Stimulated activated naive B cell treated with anti-CD40 and anti-IgM and Interleukin-4, amounts not matched to agents 10 μg/mL and 1 μg/mL and 100 μg/mL, for 72 hours (primary cell): ENCODE results near the gene SPIN1.

Experiments used
- ATAC-seq, 2 donors: fragments of 150-1000 bp; cut with Tn5 transposase; replicated peaks; 2 replicates each; pipeline ENCODE4 v1.10.0; 2021; ENCODE audit warnings: moderate library complexity in 1 of 2
- DNase-seq: peaks from one replicate; pipeline ENCODE4 v3.0.0; 2021
- H3K27ac Mint-ChIP-seq: one replicate; pipeline ENCODE4 v1.8.0; 2022; ENCODE audit warnings: mild to moderate bottlenecking, mixed read lengths
- H3K27me3 Mint-ChIP-seq, 2 donors: one replicate each; pipeline ENCODE4 v1.8.0; 2022; ENCODE audit warnings: mixed read lengths in 2 of 2
- H3K36me3 Mint-ChIP-seq, 2 donors: one replicate each; pipeline ENCODE4 v1.8.0; 2022; ENCODE audit warnings: mixed read lengths in 2 of 2, mild to moderate bottlenecking in 1 of 2
- H3K4me1 Mint-ChIP-seq, 2 donors: one replicate each; pipeline ENCODE4 v1.8.0; 2022; ENCODE audit warnings: mixed read lengths in 2 of 2, mild to moderate bottlenecking in 1 of 2
- H3K4me3 Mint-ChIP-seq, 2 donors: one replicate each; pipeline ENCODE4 v1.8.0; 2022; ENCODE audit warnings: mild to moderate bottlenecking in 2 of 2, mixed read lengths in 2 of 2, moderate library complexity in 1 of 2
- H3K9me3 Mint-ChIP-seq, 2 donors: one replicate each; pipeline ENCODE4 v1.8.0; 2022; ENCODE audit warnings: mixed read lengths in 2 of 2, mild to moderate bottlenecking in 1 of 2

The SPIN1 gene

DNA sequence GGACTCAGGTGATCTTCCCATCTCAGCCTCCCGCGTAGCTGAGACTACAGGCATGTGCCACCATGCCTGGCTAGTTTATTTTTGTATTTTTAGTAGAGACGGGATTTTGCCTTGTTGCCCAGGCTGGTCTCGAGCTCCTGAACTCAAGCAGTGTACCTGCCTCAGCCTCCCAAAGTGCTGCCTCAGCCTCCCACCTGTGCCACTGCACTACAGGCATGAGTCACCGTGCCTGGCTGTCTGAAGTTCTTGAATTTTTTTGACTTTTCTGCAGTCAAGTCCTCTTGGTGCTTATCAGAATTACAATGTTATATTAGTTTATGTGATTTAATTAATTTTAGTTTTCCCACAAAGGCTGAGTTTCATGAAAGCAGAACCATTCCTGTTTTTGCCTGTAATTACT is 9.8 kb downstream of the SPIN1 start:
- DNase-seq (no peak), ATAC-seq (no peak)
- Mint-ChIP-seq H3K9me3 (peaks cover 0 to 2% of the 10 kb centered on the region in 2 donors), H3K4me1 (peaks cover 17 to 25% of the 10 kb centered on the region in 2 donors), H3K4me3 (no peak overlapping the region), H3K27me3 (no peaks in the 10 kb centered on the region), H3K36me3 (peaks cover 10 to 23% of the 10 kb centered on the region in 2 donors), H3K27ac (no peak overlapping the region)

GRCh38 chr9:88399966-88400365 is 11.7 kb downstream of the SPIN1 start:
- ATAC-seq (no peak), DNase-seq (no peak)
- Mint-ChIP-seq H3K4me3 (no peak overlapping the region), H3K4me1 (peaks cover 17 to 35% of the 10 kb centered on the region in 2 donors), H3K9me3 (peaks cover 0 to 2% of the 10 kb centered on the region in 2 donors), H3K27ac (no peak overlapping the region), H3K27me3 (no peaks in the 10 kb centered on the region), H3K36me3 (peaks cover 10 to 23% of the 10 kb centered on the region in 2 donors)

GRCh38 chr9:88403340-88403739 is 15.1 kb downstream of the SPIN1 start:
- ATAC-seq (no peak), DNase-seq (no peak)
- Mint-ChIP-seq H3K4me3 (no peak overlapping the region), H3K27ac (no peak overlapping the region), H3K4me1 (peaks cover 7 to 32% of the 10 kb centered on the region in 2 donors), H3K9me3 (peaks cover 0 to 2% of the 10 kb centered on the region in 2 donors), H3K36me3 (peaks cover 9 to 20% of the 10 kb centered on the region in 2 donors), H3K27me3 (no peaks in the 10 kb centered on the region)

GRCh38 chr9:88406051-88406450 is 17.8 kb downstream of the SPIN1 start:
- H3K27me3 Mint-ChIP-seq = no peaks in the 10 kb centered on the region
- ATAC-seq (no peak), DNase-seq (no peak)
- H3K4me3 Mint-ChIP-seq = no peak overlapping the region
- peaks cover 0 to 2% of the 10 kb centered on the region in 2 donors for H3K9me3 Mint-ChIP-seq
- peaks cover 5 to 39% of the 10 kb centered on the region in 2 donors for H3K4me1 Mint-ChIP-seq
- H3K36me3 Mint-ChIP-seq = peaks cover 11 to 18% of the 10 kb centered on the region in 2 donors
- H3K27ac Mint-ChIP-seq = peak overlapping the region; percentile 3

GRCh38 chr9:88411471-88411870 is 23.2 kb downstream of the SPIN1 start:
- H3K36me3 Mint-ChIP-seq = peaks cover 24 to 37% of the 10 kb centered on the region in 2 donors
- H3K27ac Mint-ChIP-seq = no peak overlapping the region
- ATAC-seq = no peak
- no peaks in the 10 kb centered on the region for H3K27me3 Mint-ChIP-seq
- peaks cover 0 to 4% of the 10 kb centered on the region in 2 donors for H3K9me3 Mint-ChIP-seq
- H3K4me3 Mint-ChIP-seq = no peak overlapping the region
- H3K4me1 Mint-ChIP-seq = peaks cover 5 to 20% of the 10 kb centered on the region in 2 donors
- no peak for DNase-seq

DNA sequence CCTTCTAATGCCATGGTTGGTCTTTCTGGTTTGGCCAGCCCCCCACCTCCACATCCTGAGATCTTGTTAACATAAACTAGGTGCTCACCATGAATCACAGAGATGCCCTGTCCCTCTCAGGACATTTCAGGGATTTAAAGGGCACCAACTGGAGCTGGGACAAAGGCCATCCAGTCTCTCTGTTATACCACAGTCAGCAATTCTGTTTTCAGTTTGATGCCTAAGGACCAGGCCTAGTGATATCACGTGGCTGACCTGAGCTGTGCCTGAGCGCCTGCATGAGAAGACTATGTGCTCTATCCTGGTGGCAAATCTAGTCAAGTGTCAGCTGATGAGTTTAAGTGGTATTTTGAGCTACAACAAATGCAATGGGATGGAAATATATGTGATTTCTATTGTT is 26.1 kb downstream of the SPIN1 start:
- peaks cover 8 to 10% of the 10 kb centered on the region in 2 donors for H3K9me3 Mint-ChIP-seq
- no peak for DNase-seq
- H3K27ac Mint-ChIP-seq = no peak overlapping the region
- ATAC-seq = no peak
- no peaks in the 10 kb centered on the region for H3K27me3 Mint-ChIP-seq
- H3K4me1 Mint-ChIP-seq = peaks cover 7 to 22% of the 10 kb centered on the region in 2 donors
- H3K36me3 Mint-ChIP-seq = peaks cover 50 to 64% of the 10 kb centered on the region in 2 donors
- no peak overlapping the region for H3K4me3 Mint-ChIP-seq

DNA sequence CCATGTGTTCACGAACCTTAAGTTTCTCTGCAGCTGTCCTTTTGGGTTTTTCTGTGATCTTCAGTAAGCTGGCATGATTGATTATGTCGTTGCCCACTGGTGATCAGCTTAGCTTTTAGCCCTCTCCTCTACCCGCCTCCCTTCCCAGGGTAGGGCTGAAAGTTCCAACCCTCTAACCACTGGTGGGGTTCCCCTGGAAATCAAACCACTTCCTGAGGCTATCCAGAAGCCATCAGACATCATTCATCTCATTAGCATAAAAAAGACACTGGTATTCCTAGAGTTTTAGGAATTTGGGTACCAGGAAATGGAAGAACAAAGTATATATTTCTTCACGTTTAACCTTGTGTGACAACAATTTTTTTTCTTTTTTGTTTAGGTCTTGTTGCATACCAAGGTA is 29.8 kb downstream of the SPIN1 start:
- Mint-ChIP-seq H3K4me3 (no peak overlapping the region), H3K27me3 (no peaks in the 10 kb centered on the region), H3K4me1 (peaks cover 2 to 7% of the 10 kb centered on the region in 2 donors), H3K27ac (no peak overlapping the region), H3K36me3 (peaks cover 62 to 75% of the 10 kb centered on the region in 2 donors), H3K9me3 (peaks cover 9 to 10% of the 10 kb centered on the region in 2 donors)
- no peak for ATAC-seq
- no peak for DNase-seq

- DNase-seq (peak; percentile 2), ATAC-seq (peak in 1 of 2 donors; percentile 46)
- Mint-ChIP-seq H3K36me3 (peaks cover 60 to 71% of the 10 kb centered on the region in 2 donors), H3K27ac (no peak overlapping the region), H3K4me1 (peaks cover 2 to 7% of the 10 kb centered on the region in 2 donors), H3K27me3 (no peaks in the 10 kb centered on the region), H3K4me3 (no peak overlapping the region), H3K9me3 (peaks cover 9 to 10% of the 10 kb centered on the region in 2 donors)
Observed at GRCh38 chr9:88418715-88419540, 30.7 kb downstream of the SPIN1 start.

- no peak overlapping the region for H3K4me3 Mint-ChIP-seq
- H3K27ac Mint-ChIP-seq = no peak overlapping the region
- ATAC-seq (no peak), DNase-seq (no peak)
- H3K36me3 Mint-ChIP-seq = peaks cover 51 to 63% of the 10 kb centered on the region in 2 donors
- H3K4me1 Mint-ChIP-seq = peaks cover 2 to 7% of the 10 kb centered on the region in 2 donors
- no peaks in the 10 kb centered on the region for H3K27me3 Mint-ChIP-seq
- peaks cover 7 to 9% of the 10 kb centered on the region in 2 donors for H3K9me3 Mint-ChIP-seq
Observed at GRCh38 chr9:88420227-88420626, 32.0 kb downstream of the SPIN1 start.

GRCh38 chr9:88421348-88421747 is 33.1 kb downstream of the SPIN1 start:
- Mint-ChIP-seq H3K4me3 (no peak overlapping the region), H3K9me3 (peaks cover 5 to 9% of the 10 kb centered on the region in 2 donors), H3K4me1 (peaks cover 4 to 12% of the 10 kb centered on the region in 2 donors), H3K27me3 (no peaks in the 10 kb centered on the region), H3K36me3 (peaks cover 48 to 57% of the 10 kb centered on the region in 2 donors), H3K27ac (no peak overlapping the region)
- ATAC-seq (no peak), DNase-seq (no peak)

- no peaks in the 10 kb centered on the region for H3K9me3 Mint-ChIP-seq
- peaks cover 11 to 28% of the 10 kb centered on the region in 2 donors for H3K36me3 Mint-ChIP-seq
- no peak for ATAC-seq
- H3K27ac Mint-ChIP-seq = no peak overlapping the region
- no peak overlapping the region for H3K4me3 Mint-ChIP-seq
- H3K4me1 Mint-ChIP-seq = peaks cover 2 to 5% of the 10 kb centered on the region in 2 donors
- no peaks in the 10 kb centered on the region for H3K27me3 Mint-ChIP-seq
- no peak for DNase-seq
Observed at GRCh38 chr9:88425538-88425950, 37.3 kb downstream of the SPIN1 start.

DNA sequence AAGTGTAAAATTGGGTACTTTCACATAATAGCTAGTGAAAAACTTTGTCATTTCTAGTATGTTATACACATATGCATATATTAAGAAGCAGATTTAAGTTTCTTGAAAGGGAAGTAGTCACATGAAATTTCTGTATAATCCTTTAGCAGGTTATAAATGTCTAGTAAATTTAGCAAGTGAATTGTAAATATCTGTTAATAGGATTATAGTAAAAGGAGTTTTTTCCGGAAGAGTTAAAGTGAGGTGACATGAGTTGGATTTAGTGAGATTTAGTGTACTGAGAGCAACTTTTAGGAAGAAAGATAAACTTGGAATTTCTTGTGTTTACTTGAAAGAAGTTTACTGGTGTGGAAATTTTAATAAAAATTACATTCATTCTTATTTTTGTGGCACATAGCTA is 38.4 kb downstream of the SPIN1 start:
- H3K27ac Mint-ChIP-seq = no peak overlapping the region
- no peak for DNase-seq
- no peak for ATAC-seq
- peaks cover 2 to 5% of the 10 kb centered on the region in 2 donors for H3K4me1 Mint-ChIP-seq
- no peak overlapping the region for H3K4me3 Mint-ChIP-seq
- H3K27me3 Mint-ChIP-seq = no peaks in the 10 kb centered on the region
- peaks cover 5 to 24% of the 10 kb centered on the region in 2 donors for H3K36me3 Mint-ChIP-seq
- H3K9me3 Mint-ChIP-seq = no peaks in the 10 kb centered on the region

DNA sequence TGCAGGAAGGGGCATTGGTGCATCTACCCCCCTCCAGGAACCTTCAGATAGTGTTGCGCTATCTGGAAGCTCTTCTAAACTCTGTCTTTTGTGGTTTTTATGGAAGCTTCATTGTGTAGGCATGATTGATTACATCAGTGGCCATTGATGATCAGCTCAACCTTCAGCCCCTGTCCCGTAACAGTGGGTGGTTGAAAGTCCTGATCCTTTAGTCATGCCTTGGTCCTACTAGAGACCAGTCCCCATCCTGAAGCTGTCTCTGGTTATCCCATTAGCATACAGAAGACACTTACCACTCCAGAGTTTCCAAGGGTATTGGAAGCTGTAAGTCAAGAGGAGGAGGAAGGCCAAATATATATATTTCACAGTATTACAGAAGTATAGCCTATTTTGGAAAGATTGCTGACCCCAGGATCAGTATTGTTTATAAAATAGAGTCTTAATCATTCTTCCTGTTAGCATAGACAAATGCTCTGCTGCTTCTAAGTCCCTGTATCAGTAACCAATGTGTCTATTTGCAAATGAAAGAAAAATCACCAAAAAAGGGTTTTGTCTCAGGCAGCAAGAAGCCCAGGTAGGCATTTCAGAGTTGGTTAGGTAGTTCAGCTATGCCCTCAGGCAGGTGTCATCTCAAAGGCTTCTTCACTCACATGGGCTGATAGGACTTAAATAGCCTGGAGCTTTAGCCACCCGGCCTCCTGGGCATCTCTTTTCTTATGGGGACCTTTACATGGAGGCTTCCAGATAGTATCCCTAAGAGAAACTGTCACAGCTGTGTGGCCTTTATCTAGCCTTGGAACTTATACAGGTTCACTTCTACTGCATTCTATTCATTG is 41.6 kb downstream of the SPIN1 start:
- DNase-seq (no peak), ATAC-seq (no peak)
- Mint-ChIP-seq H3K36me3 (peaks cover 22 to 39% of the 10 kb centered on the region in 2 donors), H3K27me3 (no peaks in the 10 kb centered on the region), H3K27ac (no peak overlapping the region), H3K4me3 (no peak overlapping the region), H3K9me3 (no peaks in the 10 kb centered on the region), H3K4me1 (peaks cover 2 to 5% of the 10 kb centered on the region in 2 donors)

DNA sequence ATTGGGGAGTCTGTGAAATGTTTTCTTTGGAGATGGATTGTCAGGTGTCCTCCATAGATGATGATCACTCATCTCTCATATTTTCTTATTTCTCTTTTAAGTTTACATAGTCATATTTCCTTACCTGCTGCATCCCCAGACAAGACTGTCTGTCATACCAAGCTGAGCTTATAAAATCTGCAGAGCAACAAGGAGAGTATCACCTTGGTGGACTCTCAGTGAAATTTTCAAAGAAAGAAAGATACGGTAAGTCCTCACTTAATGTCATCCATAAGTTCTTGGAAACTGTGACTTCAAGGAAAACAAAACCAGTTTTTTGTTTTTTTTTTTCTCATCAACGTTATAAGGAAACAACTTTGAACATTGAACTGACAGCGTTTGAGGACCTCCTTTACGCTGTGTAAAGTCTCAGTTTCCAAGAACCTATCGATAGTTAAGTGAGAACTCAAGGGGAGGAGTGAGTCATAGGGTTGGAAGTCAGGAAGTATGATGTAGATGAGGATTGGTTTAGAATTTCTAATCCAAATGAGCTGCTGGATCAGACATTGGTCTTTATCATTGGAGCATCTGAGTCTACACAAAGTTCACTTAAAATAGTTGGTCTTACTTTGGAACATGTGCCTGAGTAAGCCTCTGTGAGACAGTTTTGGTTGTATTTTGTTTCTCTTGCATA is 45.5 kb downstream of the SPIN1 start:
- H3K4me1 Mint-ChIP-seq = peaks cover 10 to 12% of the 10 kb centered on the region in 2 donors
- no peak overlapping the region for H3K4me3 Mint-ChIP-seq
- peaks cover 0 to 2% of the 10 kb centered on the region in 2 donors for H3K9me3 Mint-ChIP-seq
- no peak overlapping the region for H3K27ac Mint-ChIP-seq
- no peaks in the 10 kb centered on the region for H3K27me3 Mint-ChIP-seq
- ATAC-seq = no peak
- DNase-seq = no peak
- peaks cover 50 to 68% of the 10 kb centered on the region in 2 donors for H3K36me3 Mint-ChIP-seq
